ENCODE measurements around the gene YKT6.

Gene YKT6

GRCh38 chr7:44232901-44233715 is 32.3 kb downstream of the YKT6 start:
- DNase-seq (ENCODE audit: low read depth in 3 of 3): no peak

DNA sequence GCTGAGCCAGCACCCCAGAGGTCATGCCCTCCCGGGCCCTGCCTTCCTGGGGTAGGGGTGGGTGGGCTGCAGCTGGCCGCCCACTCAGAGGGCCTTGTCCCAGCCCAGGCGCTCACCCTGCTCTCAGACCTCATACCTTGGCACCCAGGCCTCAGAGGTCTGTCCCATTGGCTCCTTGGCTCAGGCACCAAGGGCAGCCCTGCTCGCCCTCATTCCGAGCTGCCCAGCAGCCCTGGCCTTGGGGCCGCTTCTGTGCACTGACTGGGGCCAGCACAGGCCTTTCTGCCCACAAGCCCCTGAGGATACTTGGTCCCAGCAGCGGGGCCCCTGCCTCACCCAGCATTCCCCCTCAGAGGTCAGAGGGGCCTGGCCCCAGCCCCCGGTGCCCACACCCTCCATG is 34.3 kb downstream of the YKT6 start:
- DNase-seq (ENCODE audit: low read depth in 3 of 3): no peak

GRCh38 chr7:44235582-44236332 is 35.0 kb downstream of the YKT6 start:
- no peak for DNase-seq (ENCODE audit: low read depth in 3 of 3)

DNA sequence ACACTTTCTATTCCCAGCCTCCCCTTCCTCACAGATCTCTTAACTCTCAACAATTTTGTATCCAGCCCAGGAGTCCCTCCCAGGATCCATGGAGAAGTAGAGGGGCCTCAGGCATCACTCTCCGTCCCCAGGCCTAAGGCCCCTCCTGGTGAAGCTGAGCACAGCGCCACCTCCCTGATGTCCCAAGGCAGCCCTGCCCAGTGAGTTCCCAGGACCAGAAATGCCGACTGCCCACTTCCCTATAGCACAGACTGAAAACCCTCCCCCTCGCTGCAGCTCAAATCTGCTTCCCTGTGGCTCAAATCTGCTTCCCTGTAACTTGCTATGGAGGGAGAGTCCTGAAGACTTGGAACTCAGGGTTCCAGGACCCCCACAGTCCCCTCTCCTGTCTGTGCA is 35.6 kb downstream of the YKT6 start:
- no peak for DNase-seq (ENCODE audit: low read depth in 3 of 3)

GRCh38 chr7:44237696-44238095 is 36.9 kb downstream of the YKT6 start:
- DNase-seq (ENCODE audit: low read depth in 3 of 3): no peak

GRCh38 chr7:44238116-44238695 is 37.4 kb downstream of the YKT6 start:
- no peak for DNase-seq (ENCODE audit: low read depth in 3 of 3)

DNA sequence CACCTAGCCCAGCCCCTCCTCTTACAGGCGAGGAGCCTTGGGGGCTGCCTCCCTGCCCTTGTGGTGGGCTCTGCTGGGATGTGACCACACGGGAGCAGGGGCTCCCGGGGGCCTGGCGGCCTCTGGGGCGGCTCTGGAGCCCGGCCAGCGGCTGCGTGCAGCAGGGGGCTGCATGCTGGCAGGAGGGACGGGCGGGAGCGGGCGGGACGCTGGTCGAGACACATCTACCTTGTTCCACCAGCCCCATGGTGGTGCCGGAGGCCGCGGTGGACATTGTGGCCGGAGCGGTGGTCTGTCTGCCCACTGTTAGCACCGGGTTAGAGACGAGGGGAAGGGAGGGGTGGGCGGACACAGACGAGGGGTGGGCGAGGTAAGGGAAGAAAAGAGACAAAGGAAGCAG is 38.6 kb downstream of the YKT6 start:
- no peak for DNase-seq (ENCODE audit: low read depth in 3 of 3)

DNA sequence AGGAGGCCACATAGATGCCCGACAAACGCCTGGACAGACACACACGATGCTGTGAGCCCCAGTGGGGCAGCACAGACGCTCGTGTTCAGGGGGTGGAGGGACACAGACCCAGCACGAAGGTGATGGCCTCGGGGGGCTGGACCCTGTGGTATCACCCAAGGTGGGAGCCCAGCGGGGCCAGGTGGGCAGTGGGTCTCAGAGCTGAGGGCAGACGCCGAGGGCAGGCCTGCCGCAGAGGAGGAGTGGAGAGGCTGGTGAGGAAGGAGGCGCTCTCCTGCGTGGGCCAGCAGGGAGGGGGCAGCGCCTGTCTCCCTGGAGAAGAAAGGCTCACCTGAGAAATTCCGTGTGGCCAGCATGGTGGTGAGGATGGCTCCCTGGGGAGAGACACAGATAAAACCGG is 39.6 kb downstream of the YKT6 start:
- DNase-seq (ENCODE audit: low read depth in 3 of 3): no peak

GRCh38 chr7:44240983-44241510 is 40.3 kb downstream of the YKT6 start:
- peak; percentile 28 to 44 (median 36) for DNase-seq (ENCODE audit: low read depth in 3 of 3)

- no peak for DNase-seq (ENCODE audit: low read depth in 3 of 3)
Measured at GRCh38 chr7:44242091-44242490, 41.3 kb downstream of the YKT6 start.

DNA sequence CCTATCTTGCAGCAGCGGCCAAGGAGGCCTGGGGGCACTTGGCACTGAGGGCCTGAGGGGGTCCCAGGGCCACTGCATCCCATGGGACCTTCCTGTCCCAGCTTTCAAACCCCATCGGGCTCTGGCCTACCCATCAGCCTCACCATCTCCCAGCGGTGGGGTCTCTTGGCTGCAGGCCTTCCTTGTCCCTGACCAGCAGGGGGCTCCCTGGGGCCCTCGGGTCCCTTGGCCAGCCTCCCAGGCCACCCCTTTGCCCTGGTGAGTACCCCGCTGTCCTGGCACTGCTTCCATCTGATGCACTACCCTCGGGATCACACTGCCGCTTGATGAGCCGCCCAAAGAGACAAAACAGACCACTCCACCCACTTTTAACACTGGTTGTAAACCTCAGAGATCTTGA is 43.5 kb downstream of the YKT6 start:
- peak in 1 of 3 experiments; percentile 23 for DNase-seq (ENCODE audit: low read depth in 3 of 3)

GRCh38 chr7:44246396-44247113 is 45.8 kb downstream of the YKT6 start:
- no peak for DNase-seq (ENCODE audit: low read depth in 3 of 3)

DNA sequence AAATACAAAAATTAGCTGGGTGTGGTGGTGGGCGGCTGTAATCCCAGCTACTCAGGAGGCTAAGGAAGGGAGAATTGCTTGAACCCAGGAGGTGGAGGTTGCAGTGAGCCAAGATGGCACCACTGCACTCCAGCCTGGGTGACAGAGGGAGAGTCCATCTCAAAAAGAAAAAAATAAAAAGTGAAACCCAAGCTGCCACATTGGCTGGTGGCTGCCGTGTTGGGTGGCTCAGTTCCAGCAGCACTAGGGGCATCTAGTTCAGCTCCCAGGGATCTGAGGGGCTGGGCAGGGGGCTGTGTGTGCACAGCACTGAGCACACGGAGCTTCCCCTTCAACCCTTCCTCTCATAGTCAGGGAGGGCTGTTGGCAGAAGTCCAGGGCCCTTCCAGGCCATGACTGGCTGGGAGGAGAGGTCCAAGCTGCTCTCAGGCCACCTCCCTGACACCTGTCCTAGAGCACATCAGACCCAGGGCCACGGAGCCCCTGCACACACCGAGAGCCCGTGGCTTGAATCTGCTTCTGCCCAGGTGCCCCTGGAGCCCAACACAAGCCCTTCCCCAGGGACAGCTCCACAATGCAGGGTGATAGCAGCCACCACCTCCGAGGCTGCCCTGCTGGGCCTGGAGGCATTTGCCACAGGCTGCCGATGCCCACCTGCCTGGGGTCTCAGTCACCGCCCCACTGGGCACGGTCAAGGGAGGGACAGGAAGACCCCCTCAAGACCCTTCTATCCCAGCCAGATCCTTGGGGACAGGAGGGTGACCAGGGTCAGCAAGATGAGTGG is 47.3 kb downstream of the YKT6 start:
- DNase-seq (ENCODE audit: low read depth in 3 of 3): no peak

- no peak for DNase-seq (ENCODE audit: low read depth in 3 of 3)
Measured at GRCh38 chr7:44249639-44250234, 49.0 kb downstream of the YKT6 start.

DNA sequence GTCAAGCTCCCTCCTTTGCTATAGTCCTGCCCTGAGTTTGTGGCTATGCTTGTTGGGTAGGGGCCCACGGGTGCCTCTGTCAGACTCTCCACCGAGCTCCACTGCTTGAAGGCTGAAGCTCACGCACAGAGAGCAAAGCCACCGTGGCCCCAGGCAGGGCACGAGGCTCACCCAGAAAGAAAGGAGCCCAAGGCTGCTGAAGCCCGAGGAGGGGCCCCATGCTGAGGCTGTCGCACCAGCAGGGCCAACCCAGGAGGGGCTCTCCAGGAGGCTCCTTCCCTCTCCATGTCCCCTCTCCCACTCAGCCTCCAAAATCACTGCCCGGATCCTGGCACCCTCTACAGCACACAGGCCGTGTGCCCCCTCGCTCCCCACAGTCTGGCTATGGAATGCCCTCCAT is 50.5 kb downstream of the YKT6 start:
- DNase-seq (ENCODE audit: low read depth in 3 of 3): no peak

GRCh38 chr7:44251881-44252280 is 51.1 kb downstream of the YKT6 start:
- DNase-seq (ENCODE audit: low read depth in 3 of 3): no peak

DNA sequence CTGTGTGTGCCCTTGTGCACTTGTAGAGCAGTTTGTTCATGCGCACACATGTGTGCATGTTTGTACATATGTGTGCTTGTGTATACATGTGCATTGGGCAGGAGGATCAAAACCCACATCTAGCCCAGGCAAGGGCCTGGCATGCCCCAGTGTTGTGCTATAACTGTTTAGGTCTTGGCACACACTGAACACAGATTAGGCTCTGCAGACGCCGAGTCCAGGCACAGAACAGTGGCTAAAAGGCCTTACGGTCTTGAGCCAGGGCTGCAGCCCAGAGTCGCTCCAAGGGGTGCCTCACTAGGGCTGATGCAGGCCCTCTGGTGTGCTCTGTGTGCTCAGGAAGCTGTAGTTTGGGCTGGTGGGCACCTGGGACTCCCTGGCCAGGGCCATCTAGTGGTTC is 55.7 kb downstream of the YKT6 start:
- no peak for DNase-seq (ENCODE audit: low read depth in 3 of 3)

DNA sequence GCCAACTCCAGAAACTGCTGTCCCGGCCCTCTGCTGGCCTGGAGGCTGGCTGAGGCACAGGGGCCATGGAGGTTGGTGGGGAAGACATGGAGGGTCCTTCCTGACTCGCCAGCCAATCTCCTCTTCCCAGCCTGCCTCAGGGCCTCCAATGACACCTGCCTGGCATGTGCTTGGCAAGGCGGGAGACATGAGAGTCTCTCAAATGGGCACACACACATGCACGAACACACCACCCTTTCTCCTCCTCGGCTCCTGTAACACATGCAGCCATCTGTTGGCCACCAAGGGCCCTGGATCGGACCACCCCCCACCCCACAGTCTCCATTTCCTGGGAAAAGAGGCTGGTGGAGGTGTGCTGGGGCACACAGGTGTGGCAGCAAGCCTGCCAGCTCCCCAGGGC is 56.4 kb downstream of the YKT6 start:
- no peak for DNase-seq (ENCODE audit: low read depth in 3 of 3)

DNA sequence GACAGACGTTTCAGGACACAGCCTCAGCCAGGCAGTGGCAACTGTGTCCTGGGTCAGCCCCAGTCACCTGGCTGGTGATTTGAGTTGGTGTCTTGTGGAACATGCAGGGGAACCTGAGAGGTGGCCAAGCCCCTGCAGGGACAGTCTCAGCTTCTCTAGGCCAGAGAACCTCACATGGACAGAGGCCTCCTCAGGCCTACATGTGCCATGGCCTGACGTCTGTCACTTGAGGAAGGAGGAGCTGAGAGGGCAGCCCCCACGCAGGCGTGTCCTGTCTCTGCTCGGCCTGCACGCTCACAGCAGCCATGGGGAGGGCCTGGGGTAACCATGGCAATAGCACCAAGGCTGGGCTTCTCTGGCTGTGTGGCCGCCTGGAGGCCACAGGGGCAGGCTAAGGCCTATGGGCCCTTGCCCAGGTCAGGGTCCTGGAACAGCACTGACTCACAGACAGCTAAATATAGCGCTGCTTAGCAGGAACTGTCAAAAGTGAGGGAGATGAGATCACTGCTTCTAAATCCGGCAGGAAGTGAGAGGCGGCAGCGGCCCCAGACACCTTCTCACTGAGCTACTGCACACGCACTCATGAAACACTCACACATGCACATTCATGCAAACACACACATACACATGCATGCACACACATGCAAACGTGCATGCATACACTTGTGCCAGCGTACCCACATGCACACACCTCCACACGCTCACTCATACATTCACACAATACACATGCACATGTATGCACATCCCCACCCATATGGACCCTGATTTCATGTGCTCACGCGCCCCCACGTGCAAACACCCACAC is 57.0 kb downstream of the YKT6 start:
- DNase-seq (ENCODE audit: low read depth in 3 of 3): peak; percentile 50 to 62 (median 61)

DNA sequence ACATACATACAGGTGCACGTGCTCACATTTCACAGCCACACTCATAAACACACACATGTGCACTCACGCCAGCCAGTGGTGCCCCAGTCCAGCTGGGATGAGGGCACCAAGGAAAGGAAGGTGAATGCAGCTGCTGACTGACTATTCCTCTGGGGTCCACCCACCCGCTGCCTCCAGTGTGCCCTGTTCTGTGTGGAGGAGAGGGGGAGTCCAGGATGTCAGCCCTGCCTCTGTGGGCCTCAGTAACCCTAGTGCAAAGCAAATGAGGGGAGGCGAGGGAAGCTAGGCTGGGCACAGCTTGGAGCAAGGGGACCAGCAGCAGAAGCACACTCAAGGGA is 57.6 kb downstream of the YKT6 start:
- peak in 1 of 3 experiments; percentile 26 for DNase-seq (ENCODE audit: low read depth in 3 of 3)

Measured in stimulated activated CD4-positive, alpha-beta T cell treated with anti-CD3 and anti-CD28 coated beads, TNF-alpha, amount 100 ng/mL, for 4 hours (primary cell).